ENCODE results near the gene YES1.
A peak's percentile ranks its signal among the peaks of the same experiment; 100 is the strongest.

The YES1 gene

DNA sequence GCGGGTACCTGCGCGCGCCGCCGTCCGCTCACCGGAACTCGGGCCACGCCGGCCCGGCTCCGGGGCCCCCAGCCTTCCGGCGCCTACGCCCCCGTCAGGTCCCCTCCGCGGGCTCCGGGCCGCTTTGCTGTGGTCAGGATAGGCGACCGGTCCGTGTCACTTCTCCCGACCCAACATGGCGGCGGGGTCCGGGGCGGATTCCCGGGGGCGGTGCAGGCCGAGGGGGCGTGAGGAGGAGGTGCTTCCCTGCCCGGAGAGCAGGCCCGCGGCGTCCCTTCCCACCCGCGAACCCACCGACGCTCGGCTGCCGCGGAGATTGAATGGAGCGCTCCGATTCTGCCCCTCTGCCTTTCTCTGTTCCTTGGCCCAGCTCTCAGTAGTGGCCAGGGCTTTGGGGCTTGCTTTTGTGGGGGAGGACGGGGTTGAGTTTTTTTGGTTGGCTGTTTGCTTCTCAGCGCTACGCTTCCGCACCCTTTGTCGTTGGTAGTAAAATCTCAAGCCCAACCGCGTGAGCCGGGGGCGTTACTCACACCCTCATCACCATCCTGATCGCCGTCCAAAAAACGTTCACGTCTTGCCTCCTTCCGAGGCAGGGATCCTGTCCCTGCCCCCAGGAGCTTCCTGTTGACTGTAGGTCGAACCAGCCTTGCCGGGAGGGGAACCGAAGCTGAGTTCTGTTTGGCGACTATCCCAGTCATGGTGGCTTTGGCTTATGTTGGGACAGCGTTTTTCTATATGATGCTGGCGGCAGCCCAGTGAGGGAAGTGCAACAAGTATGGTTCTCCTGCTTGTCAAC, 532 bp upstream of the YES1 start (continued):
- TF ChIP-seq ZNF692 (tag by site-specific recombination; IDR thresholded peaks at IDR 0.05) = 0 out of 2 replicates have a peak, but pooled peaks have one; percentile 57
- TF ChIP-seq ZNF155 (tag by site-specific recombination; IDR thresholded peaks at IDR 0.05) = no peak
- no peak for TF ChIP-seq GLI4 (tag by site-specific recombination; IDR thresholded peaks at IDR 0.05)
- TF ChIP-seq ZNF114 (tag by site-specific recombination; IDR thresholded peaks at IDR 0.05) = no peak
- TF ChIP-seq, protein P1, sequence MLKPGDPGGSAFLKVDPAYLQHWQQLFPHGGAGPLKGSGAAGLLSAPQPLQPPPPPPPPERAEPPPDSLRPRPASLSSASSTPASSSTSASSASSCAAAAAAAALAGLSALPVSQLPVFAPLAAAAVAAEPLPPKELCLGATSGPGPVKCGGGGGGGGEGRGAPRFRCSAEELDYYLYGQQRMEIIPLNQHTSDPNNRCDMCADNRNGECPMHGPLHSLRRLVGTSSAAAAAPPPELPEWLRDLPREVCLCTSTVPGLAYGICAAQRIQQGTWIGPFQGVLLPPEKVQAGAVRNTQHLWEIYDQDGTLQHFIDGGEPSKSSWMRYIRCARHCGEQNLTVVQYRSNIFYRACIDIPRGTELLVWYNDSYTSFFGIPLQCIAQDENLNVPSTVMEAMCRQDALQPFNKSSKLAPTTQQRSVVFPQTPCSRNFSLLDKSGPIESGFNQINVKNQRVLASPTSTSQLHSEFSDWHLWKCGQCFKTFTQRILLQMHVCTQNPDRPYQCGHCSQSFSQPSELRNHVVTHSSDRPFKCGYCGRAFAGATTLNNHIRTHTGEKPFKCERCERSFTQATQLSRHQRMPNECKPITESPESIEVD (tag by site-specific recombination; IDR thresholded peaks at IDR 0.05) = no peak; the same call in 1 of the 2 replicates
- no peak for TF ChIP-seq RBAK (tag by site-specific recombination; IDR thresholded peaks at IDR 0.05)
- TF ChIP-seq HOXA7 (CRISPR knock-in tag; IDR thresholded peaks at IDR 0.05; ENCODE audit: borderline replicate concordance) = no peak
- TF ChIP-seq GFI1B (tag by site-specific recombination; IDR thresholded peaks at IDR 0.05) = no peak
- TF ChIP-seq KLF16 (tag by site-specific recombination; IDR thresholded peaks at IDR 0.05) = peak; percentile 90
- TF ChIP-seq, protein P2, sequence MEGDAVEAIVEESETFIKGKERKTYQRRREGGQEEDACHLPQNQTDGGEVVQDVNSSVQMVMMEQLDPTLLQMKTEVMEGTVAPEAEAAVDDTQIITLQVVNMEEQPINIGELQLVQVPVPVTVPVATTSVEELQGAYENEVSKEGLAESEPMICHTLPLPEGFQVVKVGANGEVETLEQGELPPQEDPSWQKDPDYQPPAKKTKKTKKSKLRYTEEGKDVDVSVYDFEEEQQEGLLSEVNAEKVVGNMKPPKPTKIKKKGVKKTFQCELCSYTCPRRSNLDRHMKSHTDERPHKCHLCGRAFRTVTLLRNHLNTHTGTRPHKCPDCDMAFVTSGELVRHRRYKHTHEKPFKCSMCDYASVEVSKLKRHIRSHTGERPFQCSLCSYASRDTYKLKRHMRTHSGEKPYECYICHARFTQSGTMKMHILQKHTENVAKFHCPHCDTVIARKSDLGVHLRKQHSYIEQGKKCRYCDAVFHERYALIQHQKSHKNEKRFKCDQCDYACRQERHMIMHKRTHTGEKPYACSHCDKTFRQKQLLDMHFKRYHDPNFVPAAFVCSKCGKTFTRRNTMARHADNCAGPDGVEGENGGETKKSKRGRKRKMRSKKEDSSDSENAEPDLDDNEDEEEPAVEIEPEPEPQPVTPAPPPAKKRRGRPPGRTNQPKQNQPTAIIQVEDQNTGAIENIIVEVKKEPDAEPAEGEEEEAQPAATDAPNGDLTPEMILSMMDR (tag by site-specific recombination; IDR thresholded peaks at IDR 0.05) = no peak
- TF ChIP-seq ZNF555 (tag by site-specific recombination; conservative IDR thresholded peaks at IDR 0.05) = no peak
- no peak for TF ChIP-seq ZNF514 (tag by site-specific recombination; IDR thresholded peaks at IDR 0.05)
- TF ChIP-seq OVOL3 (tag by site-specific recombination; IDR thresholded peaks at IDR 0.05) = no peak
- peak; percentile 79 for TF ChIP-seq SP2 (tag by site-specific recombination; IDR thresholded peaks at IDR 0.05)
- TF ChIP-seq ZBTB11 (tag by site-specific recombination; conservative IDR thresholded peaks at IDR 0.05; ENCODE audit: low read depth) = peak; percentile 93
- no peak for TF ChIP-seq GLI2 (tag by site-specific recombination; IDR thresholded peaks at IDR 0.05; ENCODE audit: borderline replicate concordance, low read depth)
- TF ChIP-seq ZNF664 (tag by site-specific recombination; IDR thresholded peaks at IDR 0.05) = no peak
- TF ChIP-seq, protein P3, sequence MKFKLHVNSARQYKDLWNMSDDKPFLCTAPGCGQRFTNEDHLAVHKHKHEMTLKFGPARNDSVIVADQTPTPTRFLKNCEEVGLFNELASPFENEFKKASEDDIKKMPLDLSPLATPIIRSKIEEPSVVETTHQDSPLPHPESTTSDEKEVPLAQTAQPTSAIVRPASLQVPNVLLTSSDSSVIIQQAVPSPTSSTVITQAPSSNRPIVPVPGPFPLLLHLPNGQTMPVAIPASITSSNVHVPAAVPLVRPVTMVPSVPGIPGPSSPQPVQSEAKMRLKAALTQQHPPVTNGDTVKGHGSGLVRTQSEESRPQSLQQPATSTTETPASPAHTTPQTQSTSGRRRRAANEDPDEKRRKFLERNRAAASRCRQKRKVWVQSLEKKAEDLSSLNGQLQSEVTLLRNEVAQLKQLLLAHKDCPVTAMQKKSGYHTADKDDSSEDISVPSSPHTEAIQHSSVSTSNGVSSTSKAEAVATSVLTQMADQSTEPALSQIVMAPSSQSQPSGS (tag by site-specific recombination; IDR thresholded peaks at IDR 0.05; ENCODE audit: low read depth) = no peak
- peak; percentile 84 for TF ChIP-seq KLF9 (tag by site-specific recombination; IDR thresholded peaks at IDR 0.05; ENCODE audit: low read depth)
- no peak for TF ChIP-seq MZF1 (tag by site-specific recombination; IDR thresholded peaks at IDR 0.05; ENCODE audit: borderline replicate concordance)
- no peak for TF ChIP-seq ZNF140 (tag by site-specific recombination; IDR thresholded peaks at IDR 0.05)
- TF ChIP-seq, protein P4, sequence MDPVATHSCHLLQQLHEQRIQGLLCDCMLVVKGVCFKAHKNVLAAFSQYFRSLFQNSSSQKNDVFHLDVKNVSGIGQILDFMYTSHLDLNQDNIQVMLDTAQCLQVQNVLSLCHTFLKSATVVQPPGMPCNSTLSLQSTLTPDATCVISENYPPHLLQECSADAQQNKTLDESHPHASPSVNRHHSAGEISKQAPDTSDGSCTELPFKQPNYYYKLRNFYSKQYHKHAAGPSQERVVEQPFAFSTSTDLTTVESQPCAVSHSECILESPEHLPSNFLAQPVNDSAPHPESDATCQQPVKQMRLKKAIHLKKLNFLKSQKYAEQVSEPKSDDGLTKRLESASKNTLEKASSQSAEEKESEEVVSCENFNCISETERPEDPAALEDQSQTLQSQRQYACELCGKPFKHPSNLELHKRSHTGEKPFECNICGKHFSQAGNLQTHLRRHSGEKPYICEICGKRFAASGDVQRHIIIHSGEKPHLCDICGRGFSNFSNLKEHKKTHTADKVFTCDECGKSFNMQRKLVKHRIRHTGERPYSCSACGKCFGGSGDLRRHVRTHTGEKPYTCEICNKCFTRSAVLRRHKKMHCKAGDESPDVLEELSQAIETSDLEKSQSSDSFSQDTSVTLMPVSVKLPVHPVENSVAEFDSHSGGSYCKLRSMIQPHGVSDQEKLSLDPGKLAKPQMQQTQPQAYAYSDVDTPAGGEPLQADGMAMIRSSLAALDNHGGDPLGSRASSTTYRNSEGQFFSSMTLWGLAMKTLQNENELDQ (tag by site-specific recombination; IDR thresholded peaks at IDR 0.05; ENCODE audit: low read depth) = no peak
- TF ChIP-seq ZNF549 (tag by site-specific recombination; IDR thresholded peaks at IDR 0.05) = no peak
- peak; percentile 97 for TF ChIP-seq ZNF449 (tag by site-specific recombination; IDR thresholded peaks at IDR 0.05)
- TF ChIP-seq YY1 (tag by site-specific recombination; IDR thresholded peaks at IDR 0.05) = peak; percentile 53; the same call in 1 of the 2 replicates
- TF ChIP-seq ZNF423 (tag by site-specific recombination; IDR thresholded peaks at IDR 0.05) = no peak
